PFSK-1 (cell line): Measurements from ENCODE around the gene AGPAT3.

ENCODE experiments used
- FOXP2 ChIP-seq: optimal IDR thresholded peaks from 2 replicates; pipeline ENCODE3; 2011; ENCODE audit warnings: borderline replicate concordance, control low read depth, inconsistent platforms; ENCODE audit not compliant: insufficient read depth; ENCODE audit errors: extremely low read length, extremely low read depth
- POLR2AphosphoS5 ChIP-seq: IDR thresholded peaks from 2 replicates; pipeline ENCODE4 v1.6.1; 2012; ENCODE audit warnings: low read depth, mild to moderate bottlenecking, control low read depth, low read length, moderate library complexity
- REST ChIP-seq, 2 experiments: IDR thresholded peaks; 2 replicates each; pipeline versions ENCODE4 v1.6.1 to v1.8.0; 2011 to 2012; ENCODE audit warnings: low read depth in 2 of 2, low read length in 2 of 2, control low read depth in 1 of 2, inconsistent platforms in 1 of 2, mild to moderate bottlenecking in 1 of 2, moderate library complexity in 1 of 2; ENCODE audit not compliant: insufficient read depth in 1 of 2
- SIN3A ChIP-seq: IDR thresholded peaks from 2 replicates; pipeline ENCODE4 v1.6.1; 2012; ENCODE audit warnings: mild to moderate bottlenecking, low read length, moderate library complexity, borderline replicate concordance; ENCODE audit not compliant: insufficient read depth
- TAF1 ChIP-seq: IDR thresholded peaks from 2 replicates; pipeline ENCODE4 v1.6.1; 2012; ENCODE audit warnings: low read length, control low read depth, borderline replicate concordance; ENCODE audit not compliant: insufficient read depth

Gene AGPAT3

DNA sequence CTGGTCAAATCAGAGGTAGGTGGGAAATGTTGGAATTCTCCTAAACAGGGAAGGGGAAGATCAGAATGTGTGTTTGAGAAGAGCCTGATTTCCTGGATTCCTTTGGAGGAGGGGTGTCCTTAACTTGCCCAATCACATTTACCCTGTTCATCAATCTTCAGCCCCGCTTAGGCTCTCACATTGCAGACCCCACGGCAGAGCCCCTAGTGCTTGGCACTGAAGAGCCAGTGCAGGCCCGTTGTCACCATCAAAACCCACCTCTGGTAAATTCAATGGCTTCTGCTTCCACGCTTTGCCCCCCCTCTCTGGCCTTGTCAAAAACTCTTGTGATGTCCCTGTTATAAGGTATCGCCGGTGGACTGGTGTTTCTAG is 2.3 kb downstream of the AGPAT3 start:
- no peak for TF ChIP-seq TAF1
- no peak for TF ChIP-seq POLR2AphosphoS5

DNA sequence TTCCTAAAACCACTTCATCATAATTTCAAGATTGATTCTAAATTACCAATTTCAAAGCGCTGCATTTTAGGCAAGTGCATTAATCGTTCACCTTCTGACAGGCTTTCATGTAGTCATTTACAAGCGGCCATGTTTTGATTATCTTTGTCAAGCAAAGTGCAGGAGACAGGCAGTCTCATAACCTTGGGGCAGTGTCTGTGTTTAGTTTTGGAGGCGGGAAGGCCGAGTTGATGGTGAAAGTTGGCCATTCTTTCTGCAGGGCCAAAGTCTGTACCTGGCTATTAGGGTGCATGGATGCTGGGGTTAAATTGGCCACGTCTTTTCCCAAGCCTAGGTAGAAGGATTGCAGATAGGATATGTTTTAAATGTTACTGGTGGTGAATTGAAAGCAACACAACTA is 2.9 kb downstream of the AGPAT3 start:
- TF ChIP-seq SIN3A (no peak), REST (IDR thresholded peaks at IDR 0.05; ENCODE audit: insufficient read depth in 1 of 2, low read depth in 2 of 2, low read length in 2 of 2) (no peak)

GRCh38 chr21:43868461-43868860 is 3.4 kb downstream of the AGPAT3 start:
- no peak for TF ChIP-seq POLR2AphosphoS5
- no peak for TF ChIP-seq FOXP2
- TF ChIP-seq TAF1, result no peak
- TF ChIP-seq REST (IDR thresholded peaks at IDR 0.05; ENCODE audit: insufficient read depth in 1 of 2, low read depth in 2 of 2, low read length in 2 of 2), result no peak
- no peak for TF ChIP-seq SIN3A

DNA sequence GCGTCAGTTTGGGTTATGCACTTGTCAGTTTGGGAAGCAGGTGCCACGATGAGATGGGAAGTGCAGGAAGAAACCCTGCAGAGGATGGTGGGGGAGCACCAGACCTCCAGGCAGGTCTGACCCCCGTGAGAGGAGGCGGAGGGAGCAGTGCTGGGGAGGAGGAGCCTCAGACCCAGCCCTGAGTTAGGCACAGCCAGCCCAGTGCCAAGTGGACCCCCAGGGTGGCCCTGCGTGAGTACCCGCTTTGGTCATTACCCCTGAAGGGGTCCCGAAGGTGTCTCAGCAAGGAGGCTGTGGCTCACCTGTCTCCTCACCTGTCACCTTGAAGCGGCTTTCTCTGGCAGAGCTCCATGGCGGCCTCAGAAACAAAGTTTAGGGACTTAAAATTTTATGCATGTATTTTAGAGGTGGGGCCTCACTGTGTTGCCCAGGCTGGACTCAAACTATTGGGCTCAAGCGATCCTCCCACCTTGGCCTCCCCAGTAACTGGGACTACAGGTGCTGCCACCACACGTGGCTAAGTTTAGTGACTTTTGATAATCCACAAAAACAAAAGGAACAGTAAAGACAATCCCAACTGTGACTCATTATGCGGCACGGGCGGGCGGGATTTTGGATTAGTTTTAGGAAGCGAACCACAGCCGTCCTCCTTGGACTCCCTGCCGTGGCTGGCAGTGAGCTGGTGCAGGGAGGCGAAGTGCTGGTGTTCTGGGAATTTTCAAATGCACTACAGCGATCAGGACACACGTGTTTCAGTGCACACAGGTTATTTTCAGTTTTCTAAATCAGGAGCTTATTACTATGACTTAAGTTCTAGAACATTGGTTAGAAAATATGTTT is 4.7 kb downstream of the AGPAT3 start:
- TF ChIP-seq SIN3A (no peak), FOXP2 (no peak), POLR2AphosphoS5 (no peak), REST (IDR thresholded peaks at IDR 0.05; ENCODE audit: insufficient read depth in 1 of 2, low read depth in 2 of 2, low read length in 2 of 2) (no peak), TAF1 (no peak)

DNA sequence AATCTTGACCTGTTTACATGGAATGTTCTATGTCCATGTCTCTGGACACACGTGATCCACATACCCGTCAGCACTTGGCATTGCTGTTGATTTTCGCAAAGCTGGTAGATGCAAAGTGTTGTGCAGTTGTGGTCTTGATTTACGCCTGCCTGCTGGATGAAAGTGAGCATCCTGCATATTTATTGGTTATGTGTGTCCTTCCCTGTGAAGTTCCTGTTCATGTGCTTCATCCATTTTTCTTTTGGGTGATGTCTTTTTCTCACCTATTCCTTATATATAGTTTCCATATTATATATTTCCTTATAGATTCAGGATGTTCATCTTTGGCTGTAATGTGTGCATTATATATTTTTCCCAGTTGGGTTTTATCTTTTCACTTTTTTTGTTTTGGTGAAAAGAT is 6.5 kb downstream of the AGPAT3 start:
- TF ChIP-seq FOXP2, result no peak
- TF ChIP-seq TAF1, result no peak
- no peak for TF ChIP-seq SIN3A
- TF ChIP-seq POLR2AphosphoS5, result no peak
- no peak for TF ChIP-seq REST (IDR thresholded peaks at IDR 0.05; ENCODE audit: insufficient read depth in 1 of 2, low read depth in 2 of 2, low read length in 2 of 2)
